HG02798 (cell line): ENCODE data around the gene NELFE.
"Not testable (repeated sequence)": the region's sequence is repeated elsewhere in the genome, so short reads cannot be mapped to it uniquely, and the experiment has no call there.

Source experiments
- ATAC-seq: cut with Tn5 transposase; IDR thresholded peaks from one replicate; pipeline ENCODE4 v1.9.1; 2021; ENCODE audit warnings: mild to moderate bottlenecking; ENCODE audit not compliant: unreplicated experiment, poor library complexity

Gene NELFE

DNA sequence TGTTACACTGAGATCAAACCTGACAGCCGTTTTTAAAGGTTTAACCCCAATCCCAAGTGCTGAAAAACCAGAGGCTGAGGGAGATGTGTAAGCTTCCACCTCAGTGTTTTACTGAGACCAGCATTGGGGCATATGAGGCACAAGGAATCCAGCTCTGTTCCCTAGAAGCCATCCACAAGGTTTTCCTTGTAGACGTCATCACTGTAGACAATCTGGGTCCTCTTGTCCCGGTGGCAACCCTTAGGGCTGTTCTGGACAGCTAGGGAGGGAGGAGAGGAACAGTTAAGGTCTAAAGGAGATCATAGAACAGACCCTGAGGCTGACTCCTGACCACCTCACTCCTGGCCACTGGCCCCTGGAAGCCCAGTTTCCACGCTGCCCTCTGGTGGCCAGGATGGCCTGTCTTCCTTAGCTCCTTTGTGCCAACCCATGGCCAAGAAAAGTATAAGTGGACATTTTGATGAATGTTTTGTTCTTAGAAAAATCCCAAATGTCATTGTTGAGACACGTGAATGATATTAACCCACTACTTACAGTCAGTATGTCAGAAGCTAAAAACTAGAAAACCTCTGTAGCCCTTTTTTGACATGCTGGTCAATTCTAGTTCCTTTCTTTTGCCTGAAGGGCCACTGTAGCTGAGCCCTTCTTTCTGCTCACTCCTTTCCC is 6.5 kb downstream of the NELFE start:
- no peak for ATAC-seq

DNA sequence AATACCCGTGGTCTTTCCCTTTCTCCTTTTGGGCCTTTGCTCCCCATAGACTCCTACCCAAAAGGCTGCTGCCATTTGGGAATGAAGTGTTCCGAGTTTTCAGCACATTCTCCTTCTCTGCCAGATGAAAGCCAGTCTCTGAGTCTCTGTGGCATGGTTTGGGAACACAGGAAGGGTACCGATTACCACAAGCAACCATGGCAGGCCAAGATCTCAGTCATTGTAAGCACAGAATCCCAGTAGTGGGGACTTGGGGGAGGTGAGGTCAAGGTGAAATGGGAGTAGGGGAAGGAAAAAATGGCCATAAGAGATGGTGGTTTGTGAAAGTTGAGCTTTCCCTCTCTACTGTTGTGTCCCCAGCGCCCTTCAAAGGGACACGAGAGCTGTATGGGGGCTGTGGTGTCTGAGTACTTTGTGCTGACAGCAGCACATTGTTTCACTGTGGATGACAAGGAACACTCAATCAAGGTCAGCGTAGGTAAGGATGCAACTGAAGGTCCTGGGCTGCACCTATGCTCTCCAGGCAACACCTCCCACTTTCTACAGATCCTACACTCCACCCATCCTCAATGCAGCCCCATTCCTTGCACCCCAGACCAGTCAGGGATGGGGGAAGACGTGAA is 8.7 kb downstream of the NELFE start:
- no peak for ATAC-seq

DNA sequence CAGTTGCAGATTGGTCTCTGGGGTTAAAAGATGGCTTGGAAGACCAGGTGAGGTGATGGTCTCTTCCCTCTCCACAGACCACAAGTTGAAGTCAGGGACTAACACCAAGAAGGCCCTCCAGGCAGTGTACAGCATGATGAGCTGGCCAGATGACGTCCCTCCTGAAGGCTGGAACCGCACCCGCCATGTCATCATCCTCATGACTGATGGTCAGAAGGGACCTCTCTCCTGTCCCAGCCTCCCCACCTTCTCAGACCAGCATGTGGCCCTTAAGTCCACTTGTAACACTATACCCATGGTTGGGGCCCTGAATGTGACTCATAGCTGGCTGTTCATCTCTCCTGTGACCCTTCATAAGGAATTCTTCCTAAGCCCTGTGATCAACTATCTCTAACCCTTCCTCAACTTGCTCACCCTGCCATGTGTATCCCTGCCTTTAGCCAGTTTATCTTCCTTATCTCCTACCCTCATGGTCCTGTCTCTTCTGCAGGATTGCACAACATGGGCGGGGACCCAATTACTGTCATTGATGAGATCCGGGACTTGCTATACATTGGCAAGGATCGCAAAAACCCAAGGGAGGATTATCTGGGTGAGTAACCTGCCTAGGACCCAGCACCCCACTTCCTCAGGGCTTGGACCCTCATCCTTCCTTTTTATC is 9.9 kb downstream of the NELFE start:
- no peak for ATAC-seq

GRCh38 chr6:31948306-31948705 is 10.5 kb downstream of the NELFE start:
- ATAC-seq = no peak

DNA sequence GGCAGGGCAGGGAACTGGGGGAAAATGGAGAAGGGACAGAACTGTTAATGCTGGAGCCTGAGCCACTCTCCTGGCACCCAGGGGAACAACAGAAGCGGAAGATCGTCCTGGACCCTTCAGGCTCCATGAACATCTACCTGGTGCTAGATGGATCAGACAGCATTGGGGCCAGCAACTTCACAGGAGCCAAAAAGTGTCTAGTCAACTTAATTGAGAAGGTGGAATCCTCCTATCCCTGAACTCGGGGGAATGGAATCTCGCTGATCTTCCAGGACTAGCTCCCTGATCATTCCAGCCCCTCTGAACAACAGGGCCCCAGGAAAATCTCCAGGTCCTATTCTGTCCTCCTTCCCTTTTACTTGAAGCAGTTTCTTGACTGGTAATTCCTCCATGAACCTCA is 10.9 kb downstream of the NELFE start:
- ATAC-seq = no peak

- no peak for ATAC-seq
Measured at GRCh38 chr6:31947070-31947675, 11.6 kb downstream of the NELFE start.

GRCh38 chr6:31946370-31946885 is 12.3 kb downstream of the NELFE start:
- no peak for ATAC-seq

- ATAC-seq = no peak
Measured at GRCh38 chr6:31945507-31946369, 13.0 kb downstream of the NELFE start, which contains the start of gene CFB. TSS of gene CFB (plus strand) at chr6:31946095. CDS start at chr6:31946222, 127 bp downstream.

- no peak for ATAC-seq
Measured at GRCh38 chr6:31945154-31945506, 13.6 kb downstream of the NELFE start.

DNA sequence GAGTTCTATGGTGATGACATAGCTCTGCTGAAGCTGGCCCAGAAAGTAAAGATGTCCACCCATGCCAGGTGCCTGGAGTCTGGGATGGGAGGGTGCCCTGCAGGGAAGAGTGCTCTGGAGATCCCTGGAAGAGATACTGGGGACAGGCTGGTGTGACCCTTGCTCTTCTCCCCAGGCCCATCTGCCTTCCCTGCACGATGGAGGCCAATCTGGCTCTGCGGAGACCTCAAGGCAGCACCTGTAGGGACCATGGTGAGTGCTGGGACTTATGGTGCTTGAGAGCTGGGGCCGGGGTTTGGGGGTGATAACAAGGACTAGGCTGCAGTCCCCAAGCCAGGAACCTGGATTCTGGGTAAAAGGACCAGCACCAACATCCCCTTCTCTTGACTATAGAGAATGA is 15.0 kb downstream of the NELFE start:
- no peak for ATAC-seq

DNA sequence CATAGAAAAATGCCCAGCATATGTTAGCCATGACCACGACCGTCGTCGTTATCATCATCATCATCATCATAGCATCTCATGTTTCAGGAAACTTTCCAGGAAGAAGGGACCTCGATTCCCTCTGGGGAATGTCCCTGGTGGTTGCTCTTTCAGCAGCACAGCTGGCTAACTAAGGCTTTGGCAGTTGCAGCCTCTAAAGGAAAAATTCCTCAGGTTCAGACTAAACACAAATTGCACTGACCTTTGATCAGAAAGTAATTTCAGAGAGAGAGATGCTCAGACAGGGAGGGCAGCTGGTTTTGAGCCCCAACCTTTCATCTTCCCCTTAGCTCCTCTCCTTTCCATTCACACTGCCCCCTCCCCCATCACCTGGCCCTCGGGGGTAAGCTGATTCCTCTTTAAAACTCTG is 18.5 kb downstream of the NELFE start:
- no peak for ATAC-seq

DNA sequence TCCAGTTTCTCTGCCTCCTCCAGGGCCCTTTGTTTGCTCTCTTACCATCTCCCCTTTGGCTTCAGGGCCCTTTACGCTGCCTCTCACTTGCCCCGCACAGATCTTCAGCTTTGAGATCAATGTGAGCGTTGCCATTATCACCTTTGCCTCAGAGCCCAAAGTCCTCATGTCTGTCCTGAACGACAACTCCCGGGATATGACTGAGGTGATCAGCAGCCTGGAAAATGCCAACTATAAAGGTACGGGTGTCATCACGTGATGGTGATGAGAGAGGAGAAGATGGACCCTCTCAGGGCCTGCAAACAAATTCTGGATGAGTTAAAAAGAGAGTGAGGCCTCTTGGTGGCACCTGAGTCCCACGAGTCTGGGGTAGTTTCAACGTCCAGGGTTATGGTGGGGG is 22.9 kb downstream of the NELFE start:
- no peak for ATAC-seq

DNA sequence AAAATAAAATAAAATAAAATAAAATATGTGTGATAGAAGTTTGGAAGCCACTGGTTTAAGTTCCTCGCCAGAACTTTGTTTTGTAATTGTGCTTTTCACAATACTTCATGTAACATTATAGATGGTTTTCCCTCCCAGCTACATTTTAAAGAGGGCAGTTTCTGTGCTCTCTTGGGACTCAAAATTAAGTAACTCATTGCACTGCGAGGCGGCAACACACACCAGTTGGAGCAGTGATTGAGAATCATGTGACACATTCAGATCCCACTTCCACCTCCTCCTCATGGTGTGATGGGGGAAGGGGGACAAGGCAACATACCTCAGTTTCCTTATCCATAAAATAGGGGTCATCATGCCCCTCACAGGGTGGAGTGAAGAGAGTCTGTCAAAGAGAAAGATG is 23.8 kb downstream of the NELFE start:
- no peak for ATAC-seq

DNA sequence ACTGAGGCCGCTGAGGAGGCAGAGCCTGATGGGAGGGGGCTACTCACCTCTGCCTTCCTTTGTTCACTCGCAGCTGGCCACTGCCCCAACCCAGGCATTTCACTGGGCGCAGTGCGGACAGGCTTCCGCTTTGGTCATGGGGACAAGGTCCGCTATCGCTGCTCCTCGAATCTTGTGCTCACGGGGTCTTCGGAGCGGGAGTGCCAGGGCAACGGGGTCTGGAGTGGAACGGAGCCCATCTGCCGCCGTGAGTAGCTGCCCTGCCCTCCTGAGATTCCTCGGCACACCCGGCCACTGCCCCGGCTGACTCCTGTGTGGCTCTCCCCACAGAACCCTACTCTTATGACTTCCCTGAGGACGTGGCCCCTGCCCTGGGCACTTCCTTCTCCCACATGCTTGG is 25.2 kb downstream of the NELFE start:
- ATAC-seq = no peak

GRCh38 chr6:31932137-31932536 is 26.6 kb downstream of the NELFE start:
- not testable (repeated sequence) for ATAC-seq

DNA sequence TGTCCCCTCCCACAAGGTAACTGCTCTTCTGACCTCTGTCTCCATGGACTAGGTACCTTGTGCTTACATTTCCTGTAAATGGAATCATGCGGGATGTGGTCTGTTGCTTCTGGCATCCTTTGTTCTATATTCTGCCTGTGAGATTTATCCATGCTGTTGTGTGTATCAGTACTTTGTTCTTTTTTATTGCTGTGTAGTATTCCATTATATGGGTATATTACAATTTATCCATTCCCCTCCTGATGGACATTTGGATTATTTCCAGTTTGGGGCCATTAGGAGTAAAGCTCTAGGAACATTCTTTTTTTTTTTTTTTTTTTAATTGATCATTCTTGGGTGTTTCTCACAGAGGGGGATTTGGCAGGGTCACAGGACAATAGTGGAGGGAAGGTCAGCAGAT is 27.8 kb downstream of the NELFE start:
- no peak for ATAC-seq

GRCh38 chr6:31928672-31928939 is 30.2 kb downstream of the NELFE start:
- ATAC-seq = no peak

DNA sequence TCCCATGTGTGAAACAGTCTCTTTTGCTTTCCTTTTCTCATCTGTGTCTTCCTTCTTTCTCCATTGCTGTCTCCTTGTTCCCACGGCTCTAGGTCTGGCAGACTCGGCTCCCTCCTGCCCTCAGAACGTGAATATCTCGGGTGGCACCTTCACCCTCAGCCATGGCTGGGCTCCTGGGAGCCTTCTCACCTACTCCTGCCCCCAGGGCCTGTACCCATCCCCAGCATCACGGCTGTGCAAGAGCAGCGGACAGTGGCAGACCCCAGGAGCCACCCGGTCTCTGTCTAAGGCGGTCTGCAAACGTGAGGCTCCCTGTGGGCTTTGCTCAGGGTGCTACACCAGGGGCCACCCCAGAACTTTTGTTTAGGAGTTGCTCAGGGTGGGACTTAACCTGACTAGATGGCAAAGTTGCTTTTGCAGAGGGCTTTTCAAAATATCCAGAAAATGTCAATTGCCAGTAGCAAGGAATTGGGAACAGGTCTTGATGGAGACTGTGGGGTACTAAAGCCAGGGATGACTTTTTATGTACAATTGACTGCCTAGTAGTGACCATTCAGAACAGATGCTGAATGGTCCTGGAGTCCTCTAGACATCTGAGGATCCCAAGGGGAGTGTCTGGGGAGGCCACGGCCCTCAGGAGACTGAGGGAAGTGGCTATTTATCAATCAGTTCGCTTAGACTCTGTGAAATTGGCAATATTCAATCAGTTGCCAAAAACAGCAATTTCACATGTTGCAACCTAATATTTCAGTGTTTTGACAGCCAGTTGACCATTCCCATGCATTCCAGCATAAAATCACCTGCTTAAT is 30.7 kb downstream of the NELFE start:
- ATAC-seq = no peak

DNA sequence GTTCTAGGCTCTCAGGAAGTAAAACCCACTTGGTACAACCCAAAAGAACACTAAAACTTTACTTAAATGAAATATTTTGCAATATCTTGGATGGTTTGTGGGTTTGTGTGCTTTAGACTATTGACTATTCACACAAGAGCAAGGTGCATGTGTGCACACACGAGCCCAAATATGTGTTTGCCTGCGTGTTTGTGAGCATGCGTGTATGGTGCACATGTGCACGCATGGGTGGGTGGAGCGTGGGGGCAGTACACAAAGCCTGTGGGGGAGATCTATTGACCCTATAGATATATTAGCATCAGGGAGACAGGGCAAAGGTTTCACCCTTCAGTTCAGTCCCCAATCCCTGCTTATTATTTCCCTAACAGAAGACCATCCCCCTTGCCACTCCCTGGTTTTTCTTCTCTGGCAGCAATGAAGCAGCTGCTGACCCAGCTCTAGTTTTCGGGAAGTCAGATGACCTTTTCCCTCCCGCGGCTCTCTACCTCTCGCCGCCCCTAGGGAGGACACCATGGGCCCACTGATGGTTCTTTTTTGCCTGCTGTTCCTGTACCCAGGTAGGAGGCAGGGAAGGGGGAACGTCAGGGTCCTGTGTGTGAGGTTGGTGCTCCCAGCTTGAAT is 31.4 kb downstream of the NELFE start, which contains the start of gene C2:
C2 (plus strand) TSS at position 476 of the 621 bp plus-strand sequence; CDS start at position 512, 36 bp downstream.
- no peak for ATAC-seq
